ENCODE data around the gene GOLPH3. TPM values are rescaled to one million over a fixed set of nuclear protein-coding genes. Genes with fewer than 3 reads are reported as not detected.

The GOLPH3 gene
- total RNA-seq, 1 donor from 2014 or later: 83.7 TPM

DNA sequence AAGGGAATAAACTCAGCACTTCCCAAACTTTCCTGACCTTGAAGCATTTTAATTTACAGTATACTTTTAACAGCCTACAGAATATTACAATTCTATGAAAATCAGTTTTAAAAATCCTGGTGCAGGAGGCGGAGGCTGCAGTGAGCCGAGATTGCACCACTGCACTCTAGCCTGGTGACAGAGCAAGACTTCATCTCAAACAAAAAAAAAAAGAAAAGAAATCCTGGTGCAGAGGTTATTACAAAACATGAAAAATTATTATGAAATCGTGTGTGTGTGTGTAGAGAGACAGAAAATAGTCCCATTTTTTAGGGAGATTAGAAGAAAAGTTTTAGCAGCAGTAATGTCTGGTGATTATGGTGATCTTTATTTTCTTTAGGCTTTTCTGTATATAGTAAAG, 26.9 kb downstream of the GOLPH3 start:
- FAIRE-seq: no peak
- TF ChIP-seq, protein P1, sequence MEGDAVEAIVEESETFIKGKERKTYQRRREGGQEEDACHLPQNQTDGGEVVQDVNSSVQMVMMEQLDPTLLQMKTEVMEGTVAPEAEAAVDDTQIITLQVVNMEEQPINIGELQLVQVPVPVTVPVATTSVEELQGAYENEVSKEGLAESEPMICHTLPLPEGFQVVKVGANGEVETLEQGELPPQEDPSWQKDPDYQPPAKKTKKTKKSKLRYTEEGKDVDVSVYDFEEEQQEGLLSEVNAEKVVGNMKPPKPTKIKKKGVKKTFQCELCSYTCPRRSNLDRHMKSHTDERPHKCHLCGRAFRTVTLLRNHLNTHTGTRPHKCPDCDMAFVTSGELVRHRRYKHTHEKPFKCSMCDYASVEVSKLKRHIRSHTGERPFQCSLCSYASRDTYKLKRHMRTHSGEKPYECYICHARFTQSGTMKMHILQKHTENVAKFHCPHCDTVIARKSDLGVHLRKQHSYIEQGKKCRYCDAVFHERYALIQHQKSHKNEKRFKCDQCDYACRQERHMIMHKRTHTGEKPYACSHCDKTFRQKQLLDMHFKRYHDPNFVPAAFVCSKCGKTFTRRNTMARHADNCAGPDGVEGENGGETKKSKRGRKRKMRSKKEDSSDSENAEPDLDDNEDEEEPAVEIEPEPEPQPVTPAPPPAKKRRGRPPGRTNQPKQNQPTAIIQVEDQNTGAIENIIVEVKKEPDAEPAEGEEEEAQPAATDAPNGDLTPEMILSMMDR (IDR thresholded peaks at IDR 0.05; ENCODE audit: insufficient read depth, low read length, severe bottlenecking): no peak

DNA sequence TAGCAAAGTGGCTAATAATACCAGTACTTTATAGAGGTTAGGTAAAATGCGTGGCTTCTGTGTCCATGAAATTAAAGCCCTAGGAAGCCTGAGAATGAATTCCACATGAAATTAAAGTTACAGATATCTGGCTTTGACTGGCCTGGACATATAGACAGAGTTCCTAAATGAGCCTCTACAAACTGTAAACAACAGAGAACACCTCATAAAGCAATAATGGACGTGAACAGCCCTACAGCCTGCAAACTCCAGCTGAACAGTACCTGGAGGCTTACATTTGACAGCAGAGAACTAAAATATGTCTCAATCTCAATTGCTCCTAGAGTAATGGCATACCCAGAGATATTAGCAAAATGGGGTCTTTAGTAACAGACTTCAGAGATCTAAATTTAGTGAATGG, 28.7 kb downstream of the GOLPH3 start:
- Histone ChIP-seq H3K27me3 (ENCODE audit: control insufficient read depth, insufficient read depth, low read length) (no peaks in the 10 kb centered on the region), H3K4me3 (ENCODE audit: low read depth, low read length) (no peak overlapping the region), H3K36me3 (ENCODE audit: control insufficient read depth, insufficient read depth, low read length) (peaks cover 3% of the 10 kb centered on the region)
- TF ChIP-seq, protein P1 (IDR thresholded peaks at IDR 0.05; ENCODE audit: insufficient read depth, low read length, severe bottlenecking): no peak
- FAIRE-seq: no peak
- DNase-seq (ENCODE audit: low read depth): no peak

More for the DNA sequence above, 26.9 kb downstream of the GOLPH3 start:
- Histone ChIP-seq H3K4me3 (ENCODE audit: low read depth, low read length) (no peak overlapping the region), H3K27me3 (ENCODE audit: control insufficient read depth, insufficient read depth, low read length) (no peaks in the 10 kb centered on the region), H3K36me3 (ENCODE audit: control insufficient read depth, insufficient read depth, low read length) (peaks cover 3% of the 10 kb centered on the region)
- no peak for DNase-seq (ENCODE audit: low read depth)

DNA sequence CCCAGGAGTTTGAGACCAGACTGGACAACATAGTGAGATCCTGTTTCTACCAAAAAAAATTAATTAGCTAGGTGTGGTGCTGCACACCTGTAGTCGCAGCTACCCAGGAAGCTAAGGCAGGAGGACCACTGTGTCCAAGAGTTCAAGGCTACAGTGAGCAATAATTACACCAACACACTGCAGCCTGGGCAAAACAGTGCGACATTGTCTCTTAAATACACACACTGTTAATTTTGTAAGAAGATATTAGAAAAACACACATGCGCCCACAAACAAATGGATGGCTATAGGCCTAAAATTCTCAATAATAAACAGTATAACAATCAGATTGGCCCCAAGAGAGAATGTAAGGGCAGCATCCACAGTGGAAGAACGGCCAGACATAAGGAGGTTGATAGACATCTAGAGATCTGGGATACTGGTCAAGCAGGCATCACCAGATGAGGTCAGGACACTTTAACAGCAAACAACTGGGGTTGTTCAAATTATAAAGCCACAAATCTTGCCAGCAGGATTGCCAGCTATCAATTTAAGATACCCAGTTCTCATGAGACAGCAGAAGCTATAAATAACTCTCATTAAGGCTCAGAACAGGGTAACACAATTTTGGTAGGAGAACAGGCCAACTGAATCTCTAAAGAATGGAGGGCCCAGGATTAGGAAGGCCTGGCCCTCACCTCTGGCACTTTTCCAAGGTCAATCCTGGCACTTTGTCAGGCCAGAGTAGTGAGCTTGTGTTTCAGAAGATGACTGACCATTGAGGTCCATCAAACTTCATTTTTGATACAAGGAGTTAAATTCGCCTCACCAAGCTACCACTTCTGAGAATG, 29.5 kb downstream of the GOLPH3 start:
- FAIRE-seq (no peak), DNase-seq (ENCODE audit: low read depth) (no peak)
- Histone ChIP-seq H3K36me3 (ENCODE audit: control insufficient read depth, insufficient read depth, low read length) (peaks cover 3% of the 10 kb centered on the region), H3K4me3 (ENCODE audit: low read depth, low read length) (no peak overlapping the region), H3K27me3 (ENCODE audit: control insufficient read depth, insufficient read depth, low read length) (no peaks in the 10 kb centered on the region)
- TF ChIP-seq, protein P1 (IDR thresholded peaks at IDR 0.05; ENCODE audit: insufficient read depth, low read length, severe bottlenecking): no peak

DNA sequence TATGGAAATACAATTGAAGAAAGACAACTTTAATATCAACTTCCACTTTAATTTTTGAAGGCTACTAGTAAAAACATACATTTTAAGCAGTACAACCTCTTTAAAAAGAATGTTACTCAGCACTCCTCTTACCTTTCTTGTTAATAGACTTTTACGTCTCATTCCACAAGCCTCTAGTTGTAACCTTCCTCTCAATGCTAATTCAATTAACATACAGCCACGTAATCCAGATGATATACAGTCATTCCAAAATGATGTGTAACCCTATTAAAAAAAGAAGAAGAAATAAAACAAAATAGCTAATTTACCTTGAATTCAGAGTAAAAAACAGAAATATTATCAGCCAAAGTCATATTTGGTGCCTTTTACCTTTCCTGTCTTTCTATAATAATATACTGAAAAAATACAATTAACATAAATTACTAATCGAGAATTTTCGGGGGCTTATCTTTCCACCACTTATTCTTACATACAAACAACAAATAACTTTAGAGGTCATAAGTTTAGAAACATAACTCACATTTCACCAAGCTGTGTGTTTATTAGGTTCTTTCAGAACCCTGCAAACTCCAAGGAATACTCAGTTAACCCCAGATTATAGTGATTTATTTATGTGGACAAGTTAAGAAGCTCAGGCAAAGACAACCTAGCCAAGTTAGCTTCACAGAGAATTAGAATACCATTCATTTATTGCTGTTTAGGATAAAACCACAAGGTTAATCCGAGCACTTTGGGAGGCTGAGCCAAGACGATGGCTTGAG, 30.3 kb downstream of the GOLPH3 start:
- DNase-seq (ENCODE audit: low read depth) (no peak), FAIRE-seq (no peak)
- no peaks in the 10 kb centered on the region for H3K27me3 ChIP-seq (ENCODE audit: control insufficient read depth, insufficient read depth, low read length)
- TF ChIP-seq, protein P1 (IDR thresholded peaks at IDR 0.05; ENCODE audit: insufficient read depth, low read length, severe bottlenecking): no peak
- no peak overlapping the region for H3K4me3 ChIP-seq (ENCODE audit: low read depth, low read length)
- peaks cover 3% of the 10 kb centered on the region for H3K36me3 ChIP-seq (ENCODE audit: control insufficient read depth, insufficient read depth, low read length)

DNA sequence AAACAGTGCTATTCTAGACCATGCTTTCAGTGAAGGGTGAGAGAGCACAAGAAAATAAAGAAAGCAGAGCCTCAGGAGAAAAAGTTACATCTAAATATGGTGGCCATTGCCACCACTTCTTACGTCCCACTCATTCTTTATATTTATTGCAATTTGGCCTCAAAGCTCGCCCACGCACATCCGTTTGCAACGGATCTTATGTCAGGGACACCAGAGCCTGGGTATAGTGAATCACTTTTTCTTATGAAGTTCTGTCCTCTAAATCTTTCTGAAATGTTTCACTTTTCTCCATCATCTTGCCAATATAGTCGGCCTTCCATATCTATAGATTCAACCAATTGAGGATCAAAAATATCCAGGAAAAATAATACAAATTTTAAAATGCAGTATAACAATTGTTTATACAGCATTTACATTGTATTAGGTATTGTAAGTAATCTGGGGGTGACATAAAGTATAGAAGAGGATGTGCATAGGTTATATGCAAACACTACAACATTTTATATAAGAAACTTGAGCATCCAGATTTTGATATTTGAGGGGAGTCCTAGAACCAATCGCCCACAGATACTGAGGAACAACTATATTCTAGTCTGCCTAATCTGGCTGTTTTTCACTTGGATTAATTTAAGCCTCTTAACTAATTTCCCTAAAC, 35.2 kb downstream of the GOLPH3 start:
- no peak overlapping the region for H3K4me3 ChIP-seq (ENCODE audit: low read depth, low read length)
- DNase-seq (ENCODE audit: low read depth): no peak
- H3K36me3 ChIP-seq (ENCODE audit: control insufficient read depth, insufficient read depth, low read length): peaks cover 3% of the 10 kb centered on the region
- FAIRE-seq: no peak
- TF ChIP-seq, protein P1 (IDR thresholded peaks at IDR 0.05; ENCODE audit: insufficient read depth, low read length, severe bottlenecking): no peak
- no peaks in the 10 kb centered on the region for H3K27me3 ChIP-seq (ENCODE audit: control insufficient read depth, insufficient read depth, low read length)

All from bronchial epithelial cell (primary cell).